Measurements from ENCODE around the gene HAPLN3.

The HAPLN3 gene

GRCh38 chr15:88828791-88829190 is 66.6 kb downstream of the HAPLN3 start:
- H3K4me3 ChIP-seq (replicated peaks; ENCODE audit: low read depth, low read length), result no peak overlapping the region
- TF ChIP-seq CTCF (IDR thresholded peaks at IDR 0.05; ENCODE audit: low read depth, low read length, missing control alignments), result no peak

More at GRCh38 chr15:88828791-88829190, 66.6 kb downstream of the HAPLN3 start:
- DNase-seq (ENCODE audit: extremely low read depth, low read depth), result no peak

Data from HFF-Myc (cell line).